Mammary epithelial cell (primary cell): Measurements from ENCODE around the gene CUL7.

Source experiments
- EZH2 ChIP-seq: IDR thresholded peaks from 2 replicates; pipeline ENCODE4 v1.6.1; 2012; ENCODE audit warnings: low read length, inconsistent platforms, borderline replicate concordance
- TF ChIP-seq, protein P1 (sequence below), 2 donors: IDR thresholded peaks in 1 of 2; conservative IDR thresholded peaks in 1 of 2; 2 replicates each; pipeline ENCODE4 v1.5.1; 2011 to 2012; ENCODE audit warnings: inconsistent platforms in 2 of 2, low read length in 2 of 2, mild to moderate bottlenecking in 2 of 2, control low read depth in 1 of 2, low read depth in 1 of 2; ENCODE audit not compliant: insufficient read depth in 1 of 2; ENCODE audit errors: extremely low read depth in 1 of 2

DNA sequence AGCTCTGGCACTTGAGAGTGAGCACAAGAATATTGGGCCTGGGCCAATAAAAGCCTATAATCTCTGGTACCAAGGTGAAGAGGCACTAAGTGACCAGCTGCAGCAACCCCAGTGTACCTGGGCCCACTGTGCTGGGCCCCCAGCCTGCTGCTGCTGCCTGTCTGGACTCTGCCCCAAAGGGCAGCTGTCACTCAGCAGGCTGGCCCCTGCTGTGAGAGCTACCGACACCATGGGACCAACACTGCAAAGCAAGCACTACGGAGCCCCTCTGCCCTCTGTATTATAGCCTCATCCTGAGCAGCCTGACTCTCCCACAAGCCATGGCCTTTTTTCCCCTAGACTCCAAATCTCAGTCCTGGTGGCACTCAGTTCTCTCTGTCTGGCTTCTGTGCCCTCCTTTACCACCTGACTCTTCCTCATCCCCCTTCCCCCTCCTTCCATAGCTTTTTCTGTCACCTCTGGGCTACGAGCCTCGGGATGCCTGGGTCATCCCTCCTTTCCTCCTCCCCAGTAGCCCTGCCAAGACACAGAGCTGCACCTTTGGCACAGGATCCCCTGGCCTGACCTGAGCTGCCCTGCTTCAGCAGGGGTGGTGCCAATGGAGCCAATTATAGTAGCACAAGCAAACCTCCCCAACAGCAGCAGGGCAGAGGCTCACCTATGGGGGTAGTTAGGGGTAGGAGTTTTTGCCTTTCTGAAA lies 18.0 kb downstream of the CUL7 start:
- TF ChIP-seq, protein P1, sequence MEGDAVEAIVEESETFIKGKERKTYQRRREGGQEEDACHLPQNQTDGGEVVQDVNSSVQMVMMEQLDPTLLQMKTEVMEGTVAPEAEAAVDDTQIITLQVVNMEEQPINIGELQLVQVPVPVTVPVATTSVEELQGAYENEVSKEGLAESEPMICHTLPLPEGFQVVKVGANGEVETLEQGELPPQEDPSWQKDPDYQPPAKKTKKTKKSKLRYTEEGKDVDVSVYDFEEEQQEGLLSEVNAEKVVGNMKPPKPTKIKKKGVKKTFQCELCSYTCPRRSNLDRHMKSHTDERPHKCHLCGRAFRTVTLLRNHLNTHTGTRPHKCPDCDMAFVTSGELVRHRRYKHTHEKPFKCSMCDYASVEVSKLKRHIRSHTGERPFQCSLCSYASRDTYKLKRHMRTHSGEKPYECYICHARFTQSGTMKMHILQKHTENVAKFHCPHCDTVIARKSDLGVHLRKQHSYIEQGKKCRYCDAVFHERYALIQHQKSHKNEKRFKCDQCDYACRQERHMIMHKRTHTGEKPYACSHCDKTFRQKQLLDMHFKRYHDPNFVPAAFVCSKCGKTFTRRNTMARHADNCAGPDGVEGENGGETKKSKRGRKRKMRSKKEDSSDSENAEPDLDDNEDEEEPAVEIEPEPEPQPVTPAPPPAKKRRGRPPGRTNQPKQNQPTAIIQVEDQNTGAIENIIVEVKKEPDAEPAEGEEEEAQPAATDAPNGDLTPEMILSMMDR (conservative IDR thresholded peaks at IDR 0.05 in 1 of 2, IDR thresholded peaks at IDR 0.05 in 1 of 2; ENCODE audit: extremely low read depth in 1 of 2, insufficient read depth in 1 of 2, low read depth in 1 of 2, low read length in 2 of 2): no peak
- TF ChIP-seq EZH2: no peak
